CD4-positive, alpha-beta T cell treated with Interleukin-6 at 100 ng/mL for 8 hours (primary cell): ENCODE data around the gene TRIM29.

Source experiments
- DNase-seq: peaks from one replicate; pipeline ENCODE4 v3.0.0-alpha.2; 2020; ENCODE audit warnings: mixed read lengths, low spot score

The TRIM29 gene

DNA sequence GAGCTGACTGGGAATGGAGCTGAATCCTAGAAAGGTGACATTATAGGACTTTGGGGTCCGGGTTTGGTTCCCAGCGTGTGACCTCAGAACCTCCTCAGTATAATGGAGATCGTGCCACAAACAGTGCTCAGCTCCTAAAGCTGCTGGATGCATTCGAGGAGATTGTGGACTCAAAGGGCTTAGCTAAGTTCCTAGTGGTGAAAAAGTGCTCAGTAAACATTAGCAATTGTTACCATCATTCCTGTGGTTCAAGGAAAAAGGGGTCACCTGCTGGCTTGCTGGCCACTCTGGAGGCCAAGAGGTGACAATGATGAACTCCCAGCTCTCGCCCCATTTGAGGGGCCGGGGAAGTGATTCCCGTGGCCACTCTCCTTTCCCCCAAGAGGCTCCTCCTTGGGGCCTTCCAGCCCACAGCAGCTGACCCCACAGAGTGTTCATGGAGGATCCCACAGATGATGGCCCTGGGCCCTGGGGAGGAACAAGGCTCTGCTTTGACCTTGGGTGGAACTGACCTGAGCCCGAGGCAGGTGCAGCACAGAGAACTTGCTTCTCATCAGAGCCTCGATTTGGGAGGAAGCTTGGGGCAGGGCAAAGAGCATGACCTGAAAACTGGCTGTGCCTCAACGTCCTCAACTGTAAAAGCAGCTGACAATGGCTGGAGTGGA, 40.1 kb downstream of the TRIM29 start:
- DNase-seq: no peak

DNA sequence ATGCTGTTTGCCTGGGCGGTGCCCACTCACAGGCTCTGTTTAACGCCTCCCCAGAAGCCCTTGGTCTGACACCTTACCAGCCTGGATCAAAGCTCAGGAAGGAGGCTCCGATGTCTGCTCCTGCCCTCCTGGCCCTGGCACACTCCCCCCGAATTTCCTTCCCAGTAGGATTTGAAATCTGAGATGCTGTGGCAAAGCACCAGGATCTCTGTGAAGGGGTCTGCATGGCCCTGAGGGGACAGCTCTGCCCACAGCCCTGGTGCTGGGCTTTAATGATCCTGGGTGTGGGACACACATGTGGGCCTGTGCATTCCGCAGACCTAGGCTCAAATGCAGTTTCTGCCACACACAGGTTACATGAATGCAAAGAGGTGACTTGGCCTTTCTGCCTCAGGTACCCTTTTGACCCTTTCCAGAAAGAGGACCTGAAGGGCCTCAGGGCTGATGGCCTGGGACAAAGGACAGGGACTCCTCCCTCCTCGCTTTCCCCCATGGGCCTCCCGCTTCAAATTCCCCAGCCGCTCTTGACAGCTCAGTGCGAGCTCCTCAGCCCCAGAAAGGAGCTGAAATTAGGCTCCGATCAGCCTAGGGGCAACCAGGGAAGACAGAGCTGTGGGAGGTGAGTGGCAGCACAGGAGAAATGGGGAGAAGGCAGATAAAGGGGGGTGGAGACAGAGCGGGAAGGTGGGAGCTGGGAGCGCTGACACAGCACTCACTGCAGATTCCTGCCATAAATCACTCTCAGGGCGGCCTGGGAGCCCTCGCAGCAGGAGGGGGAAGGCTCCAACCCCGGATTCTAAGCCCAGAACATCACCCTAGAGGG, 41.3 kb downstream of the TRIM29 start:
- DNase-seq: no peak

DNA sequence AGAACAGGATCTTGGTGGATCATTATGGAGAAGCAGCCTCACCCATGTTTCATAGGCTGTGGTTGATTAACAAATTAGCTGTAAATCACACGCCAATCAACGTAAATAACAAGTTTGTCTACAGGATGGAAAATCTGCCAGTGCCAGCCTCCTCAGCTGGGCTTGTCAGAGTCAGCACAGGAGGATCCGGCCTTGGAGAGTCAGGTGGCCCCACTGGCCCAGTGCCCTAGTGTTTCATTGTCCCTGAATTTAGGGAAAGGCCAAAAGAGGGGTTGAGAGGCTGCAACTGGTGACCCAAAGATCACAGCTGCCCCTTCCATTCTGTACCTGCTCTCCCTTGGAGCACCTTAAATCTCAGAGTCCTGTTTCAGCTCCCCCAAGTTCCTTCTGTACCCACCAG, 42.4 kb downstream of the TRIM29 start:
- no peak for DNase-seq

DNA sequence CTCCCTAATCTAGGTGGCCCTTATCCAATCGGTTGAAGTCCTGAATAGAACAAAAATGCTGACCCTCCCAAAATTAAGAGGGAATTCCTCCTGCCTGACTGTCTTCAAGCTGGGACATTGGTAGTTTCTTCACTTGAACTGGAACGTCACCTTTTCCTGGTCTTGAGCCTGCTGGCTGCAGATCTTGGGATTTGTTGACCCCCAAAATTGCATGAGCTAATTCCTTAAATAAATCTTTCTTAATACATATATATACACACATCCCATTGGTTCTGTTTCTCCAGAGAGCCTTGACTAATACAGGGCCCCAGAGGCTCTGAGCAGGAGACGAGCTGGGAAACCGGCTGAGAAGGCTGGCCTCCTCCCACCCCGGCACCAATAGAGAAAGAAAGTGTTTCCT, 46.2 kb downstream of the TRIM29 start:
- DNase-seq: no peak

DNA sequence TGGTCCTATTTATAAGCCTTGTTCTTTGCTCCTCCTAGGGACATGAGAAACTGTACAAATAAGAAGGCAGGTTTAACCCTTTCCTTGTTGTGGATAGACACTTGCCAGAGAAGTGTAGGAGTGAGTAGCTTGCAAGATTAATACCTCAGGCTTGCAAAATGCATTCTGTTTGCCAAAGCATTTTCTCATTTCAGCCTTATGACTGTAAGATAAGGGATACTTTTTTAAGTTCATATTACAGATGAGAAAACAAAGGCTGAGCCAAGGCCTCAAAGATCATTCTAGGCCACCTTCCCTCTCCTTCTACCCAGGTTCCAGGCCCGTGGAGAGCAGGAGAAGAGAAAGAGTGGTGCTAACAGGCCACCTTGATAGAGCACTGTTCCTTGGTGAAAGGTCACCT, 46.8 kb downstream of the TRIM29 start:
- no peak for DNase-seq

GRCh38 chr11:120090411-120090810, 47.5 kb downstream of the TRIM29 start:
- DNase-seq: no peak

GRCh38 chr11:120089036-120090001, 48.6 kb downstream of the TRIM29 start:
- no peak for DNase-seq

GRCh38 chr11:120088056-120088455, 49.9 kb downstream of the TRIM29 start:
- no peak for DNase-seq

DNA sequence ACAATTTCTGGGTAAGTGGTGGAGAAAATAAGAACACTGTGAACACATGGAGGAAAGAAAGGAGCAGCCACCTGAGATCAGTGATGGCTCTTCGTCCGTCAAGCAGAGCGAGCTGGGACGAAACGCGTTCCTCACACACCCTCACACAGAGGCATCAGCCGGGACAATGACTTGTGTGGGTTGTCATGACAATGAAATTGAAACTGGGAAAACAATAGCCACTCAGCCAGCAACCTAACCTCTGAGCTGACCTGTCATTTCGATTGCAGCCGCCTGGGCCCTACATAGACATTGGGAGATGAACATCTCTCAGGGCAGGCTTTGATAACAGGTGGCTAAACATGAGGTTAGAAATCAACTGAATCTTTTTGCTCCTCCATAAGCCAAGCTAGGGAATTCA, 51.3 kb downstream of the TRIM29 start:
- DNase-seq: no peak

GRCh38 chr11:120079750-120080610, 57.9 kb downstream of the TRIM29 start:
- DNase-seq: peak; percentile 6

- DNase-seq: no peak
These were observed 59.5 kb downstream of the TRIM29 start for GRCh38 chr11:120078397-120078796.

GRCh38 chr11:120074076-120074475, 63.8 kb downstream of the TRIM29 start:
- DNase-seq: no peak

GRCh38 chr11:120073196-120073595, 64.7 kb downstream of the TRIM29 start:
- no peak for DNase-seq

DNA sequence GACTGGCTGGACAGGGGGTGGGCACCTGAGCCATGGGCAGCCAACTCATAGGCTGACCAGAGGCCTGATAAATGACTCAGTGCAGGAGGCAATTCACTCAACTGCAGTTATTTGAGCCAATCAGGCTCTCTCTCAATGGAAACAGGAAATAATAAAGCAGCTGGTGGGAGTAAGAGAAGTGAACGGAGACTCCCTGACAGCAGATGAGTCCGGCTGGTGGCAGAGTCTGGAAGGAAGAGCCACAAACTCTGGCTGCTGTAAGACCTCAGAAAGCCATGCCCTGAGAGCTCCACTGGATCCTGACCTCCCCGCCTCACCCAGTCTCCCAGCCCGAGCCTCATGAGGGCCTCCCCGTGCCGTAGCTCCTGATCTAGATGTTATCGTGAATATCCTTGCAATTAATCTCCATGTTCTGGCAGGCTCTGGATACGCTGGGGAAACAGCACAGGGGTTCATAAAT, 69.8 kb downstream of the TRIM29 start:
- no peak for DNase-seq

GRCh38 chr11:120067438-120068113, 70.3 kb downstream of the TRIM29 start:
- no peak for DNase-seq

DNA sequence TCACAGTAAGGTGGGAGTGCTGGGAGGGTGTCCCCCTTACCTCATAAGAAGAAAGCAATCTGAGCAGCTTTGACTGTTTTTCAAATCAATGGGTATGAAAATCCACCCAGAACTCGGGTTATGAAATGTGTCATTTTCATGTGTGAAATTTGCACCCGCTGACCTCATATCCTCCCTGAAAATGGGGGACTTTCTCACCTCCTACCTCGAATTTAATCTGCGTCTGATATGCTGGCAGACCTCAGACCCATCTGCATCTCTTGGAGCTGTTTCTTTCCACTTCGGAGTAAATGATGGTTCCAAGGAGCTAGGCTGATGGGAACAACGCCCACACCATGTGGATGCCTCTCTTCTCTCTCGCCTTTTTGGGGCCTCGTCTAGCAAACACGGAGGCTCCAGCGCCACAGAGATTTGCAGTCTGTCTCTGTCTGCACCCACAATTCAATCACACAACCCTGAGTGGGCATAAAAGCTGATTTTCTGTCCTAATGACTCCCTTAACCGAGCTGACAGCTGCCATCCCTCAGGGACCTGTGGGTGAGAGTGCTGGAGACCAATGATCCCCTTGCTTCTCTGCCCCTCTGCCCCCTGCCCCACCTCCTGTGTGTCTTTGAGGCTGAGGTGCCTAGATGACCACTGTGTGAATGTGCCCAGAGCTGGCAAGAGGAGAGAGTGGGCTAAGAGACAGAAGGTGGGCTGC, 71.0 kb downstream of the TRIM29 start:
- no peak for DNase-seq

DNA sequence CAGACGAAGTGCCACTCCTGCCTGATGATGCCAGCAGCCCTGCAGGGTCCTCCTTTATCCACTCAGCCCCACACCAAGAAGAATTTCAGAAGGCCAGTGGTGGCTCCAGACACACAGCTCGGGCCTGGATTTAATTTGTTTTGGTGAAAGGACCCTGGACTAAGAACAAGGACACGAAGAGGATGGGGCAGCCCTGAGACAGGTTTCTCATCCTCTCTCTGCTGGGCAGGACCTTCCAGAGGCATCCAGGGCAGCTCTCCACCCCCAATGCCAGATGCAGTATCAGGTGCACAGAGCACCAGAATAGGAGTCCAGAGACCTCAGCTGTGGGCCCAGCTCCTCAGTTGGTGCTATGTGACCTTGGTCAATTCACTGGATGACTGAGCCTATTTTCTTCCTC, 72.0 kb downstream of the TRIM29 start:
- DNase-seq: no peak

- DNase-seq: no peak
These were observed 72.7 kb downstream of the TRIM29 start for GRCh38 chr11:120065176-120065575.

DNA sequence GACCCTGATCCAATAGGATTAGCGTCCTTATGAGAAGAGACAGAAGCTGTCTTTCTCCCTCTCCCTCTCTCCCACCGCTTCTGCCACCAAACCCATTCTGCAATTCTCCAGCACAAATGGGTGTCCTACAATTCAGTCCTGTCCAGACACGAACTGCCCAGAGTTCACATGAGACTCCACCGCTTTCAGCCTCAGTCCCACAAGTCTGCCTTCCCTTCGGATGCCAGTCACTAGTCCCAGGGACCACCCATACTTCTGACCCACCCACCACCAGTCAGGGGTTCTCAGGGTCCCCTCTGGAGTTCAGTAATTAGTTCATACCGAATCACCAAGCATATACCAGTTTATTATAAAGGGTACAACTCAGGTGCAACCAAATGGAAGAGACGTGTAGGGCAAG, 73.6 kb downstream of the TRIM29 start:
- no peak for DNase-seq

GRCh38 chr11:120063686-120064340, 74.1 kb downstream of the TRIM29 start:
- DNase-seq: no peak
